ENCODE data around the gene CFAP54.

DNA sequence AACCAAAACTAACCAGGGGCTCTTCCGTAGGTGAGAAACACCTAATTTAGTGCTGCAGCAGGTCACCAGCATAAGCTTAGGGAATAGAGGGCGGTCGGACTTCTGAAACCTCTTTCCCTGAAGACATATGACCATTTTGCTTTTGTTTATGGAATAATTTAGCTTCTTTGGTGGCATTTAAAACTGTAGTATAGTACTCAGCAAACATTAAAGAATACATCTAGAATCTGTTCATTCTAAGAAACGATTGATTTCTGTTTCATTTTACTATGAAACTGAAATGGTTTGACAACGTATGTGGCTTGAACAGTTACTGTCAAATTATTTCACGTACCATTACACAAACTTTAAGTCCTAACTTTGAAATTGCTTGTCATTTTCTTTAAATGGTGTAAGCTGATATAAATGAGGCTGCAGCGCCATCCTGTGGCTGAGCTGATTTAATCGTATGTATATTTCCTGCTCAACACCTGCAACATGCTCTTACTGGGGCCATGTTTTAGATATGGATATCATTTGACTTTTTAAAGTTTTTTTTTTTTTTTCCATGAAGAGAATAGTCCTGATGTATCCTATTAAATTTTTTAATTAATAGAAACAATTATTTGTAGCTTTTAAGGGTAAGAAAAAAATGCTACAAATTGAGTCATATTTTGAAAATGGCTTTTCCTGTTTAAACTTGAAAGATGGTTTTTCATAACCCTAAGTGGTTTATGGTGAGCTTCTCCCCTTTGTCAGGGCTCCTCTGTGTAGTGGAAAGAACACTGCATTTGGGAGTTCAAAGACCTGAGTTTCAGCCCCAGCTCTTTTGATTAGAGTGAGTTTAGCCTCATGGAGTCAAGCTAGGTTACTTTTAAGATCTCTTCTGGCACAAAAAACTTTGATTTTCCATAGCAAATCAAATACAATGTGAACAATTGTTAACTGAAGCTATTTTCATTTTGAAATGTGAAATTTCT is 27.4 kb downstream of the CFAP54 start:
- peak; percentile 76 to 82 for TF ChIP-seq CTCF (conservative IDR thresholded peaks at IDR 0.05; ENCODE audit: low read depth in 2 of 2)
- no peak for TF ChIP-seq ZNF114 (CRISPR knock-in tag; IDR thresholded peaks at IDR 0.05)
- no peak for TF ChIP-seq EZH2 (IDR thresholded peaks at IDR 0.05; ENCODE audit: low read depth, unreplicated experiment)
- no peak for TF ChIP-seq REST (IDR thresholded peaks at IDR 0.05; ENCODE audit: unreplicated experiment)
- no peak for TF ChIP-seq POLR2AphosphoS5 (IDR thresholded peaks at IDR 0.05; ENCODE audit: low read depth)
- no peak for TF ChIP-seq STAT1 (IDR thresholded peaks at IDR 0.05; ENCODE audit: unreplicated experiment)
- no peak for TF ChIP-seq ETS1 (IDR thresholded peaks at IDR 0.05)
- TF ChIP-seq JUNB (IDR thresholded peaks at IDR 0.05; ENCODE audit: unreplicated experiment), result no peak
- TF ChIP-seq EZH2phosphoT487 (IDR thresholded peaks at IDR 0.05; ENCODE audit: unreplicated experiment), result no peak
- no peak for TF ChIP-seq CREB1 (CRISPR knock-in tag; IDR thresholded peaks at IDR 0.05; ENCODE audit: low read depth)
